Measurements from ENCODE around the gene SPOCK2.
A peak's percentile ranks its signal among the peaks of the same experiment; 100 is the strongest.

SPOCK2 gene

GRCh38 chr10:72016608-72017300 is 71.6 kb downstream of the SPOCK2 start:
- Histone ChIP-seq H3K36me3 (ENCODE audit: insufficient read depth, low read length) (no peaks in the 10 kb centered on the region), H3K4me3 (ENCODE audit: low read depth in 1 of 2, low read length in 2 of 2) (no peak overlapping the region), H3K27me3 (ENCODE audit: control insufficient read depth in 1 of 2, insufficient read depth in 2 of 2, low read length in 2 of 2) (no peaks in the 10 kb centered on the region), H3K27ac (ENCODE audit: low read depth, low read length) (no peak overlapping the region), H3K4me1 (ENCODE audit: insufficient read depth, low read length) (peaks cover 24% of the 10 kb centered on the region), H3K9ac (ENCODE audit: low read length) (no peak overlapping the region), H3K9me3 (ENCODE audit: low read length) (no peaks in the 10 kb centered on the region)

- H3K36me3 ChIP-seq (ENCODE audit: insufficient read depth, low read length) = no peaks in the 10 kb centered on the region
- H3K4me1 ChIP-seq (ENCODE audit: insufficient read depth, low read length) = peaks cover 23% of the 10 kb centered on the region
- H3K4me3 ChIP-seq (ENCODE audit: low read depth in 1 of 2, low read length in 2 of 2) = no peak overlapping the region
- H3K27ac ChIP-seq (ENCODE audit: low read depth, low read length) = no peak overlapping the region
- no peak overlapping the region for H3K9ac ChIP-seq (ENCODE audit: low read length)
- H3K27me3 ChIP-seq (ENCODE audit: control insufficient read depth in 1 of 2, insufficient read depth in 2 of 2, low read length in 2 of 2) = no peaks in the 10 kb centered on the region
- H3K9me3 ChIP-seq (ENCODE audit: low read length) = no peaks in the 10 kb centered on the region
Observed at GRCh38 chr10:72015841-72016240, 72.5 kb downstream of the SPOCK2 start.

- Histone ChIP-seq H3K9me3 (ENCODE audit: low read length) (no peaks in the 10 kb centered on the region), H3K36me3 (ENCODE audit: insufficient read depth, low read length) (no peaks in the 10 kb centered on the region), H3K27ac (ENCODE audit: low read depth, low read length) (no peak overlapping the region), H3K4me1 (ENCODE audit: insufficient read depth, low read length) (peaks cover 32% of the 10 kb centered on the region), H3K27me3 (ENCODE audit: control insufficient read depth in 1 of 2, insufficient read depth in 2 of 2, low read length in 2 of 2) (no peaks in the 10 kb centered on the region), H3K4me3 (ENCODE audit: low read depth in 1 of 2, low read length in 2 of 2) (no peak overlapping the region), H3K9ac (ENCODE audit: low read length) (no peak overlapping the region)
Observed at GRCh38 chr10:72014785-72015480, 73.4 kb downstream of the SPOCK2 start.

GRCh38 chr10:72014197-72014596 is 74.2 kb downstream of the SPOCK2 start:
- Histone ChIP-seq H3K9ac (ENCODE audit: low read length) (no peak overlapping the region), H3K36me3 (ENCODE audit: insufficient read depth, low read length) (no peaks in the 10 kb centered on the region), H3K27me3 (ENCODE audit: control insufficient read depth in 1 of 2, insufficient read depth in 2 of 2, low read length in 2 of 2) (no peaks in the 10 kb centered on the region), H3K9me3 (ENCODE audit: low read length) (no peaks in the 10 kb centered on the region), H3K27ac (ENCODE audit: low read depth, low read length) (no peak overlapping the region), H3K4me1 (ENCODE audit: insufficient read depth, low read length) (peaks cover 38% of the 10 kb centered on the region), H3K4me3 (ENCODE audit: low read depth in 1 of 2, low read length in 2 of 2) (no peak overlapping the region)

- Histone ChIP-seq H3K36me3 (ENCODE audit: insufficient read depth, low read length) (no peaks in the 10 kb centered on the region), H3K27ac (ENCODE audit: low read depth, low read length) (no peak overlapping the region)
Observed at GRCh38 chr10:72013202-72013945, 75.0 kb downstream of the SPOCK2 start.

DNA sequence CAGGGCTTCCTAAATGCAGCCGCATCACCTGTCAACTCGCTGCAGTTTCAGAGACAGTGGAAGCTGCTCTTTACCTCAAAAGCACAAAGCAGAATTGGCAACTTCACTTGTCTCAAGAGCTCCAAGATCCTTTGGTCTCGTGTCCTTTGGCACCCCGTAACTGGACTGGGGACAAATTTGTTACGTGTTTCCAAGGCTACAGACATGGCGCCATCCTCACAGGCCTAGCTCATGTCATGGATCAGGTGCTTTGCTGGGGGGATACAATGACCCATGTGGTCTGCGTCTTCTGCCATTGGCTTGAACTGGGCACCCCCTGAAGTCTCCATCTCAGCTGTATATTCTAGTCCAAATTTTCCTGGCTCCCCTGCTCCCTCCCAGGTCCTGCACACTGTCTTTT is 75.6 kb downstream of the SPOCK2 start:
- Histone ChIP-seq H3K9me3 (ENCODE audit: low read length) (no peaks in the 10 kb centered on the region), H3K27ac (ENCODE audit: low read depth, low read length) (no peak overlapping the region), H3K4me3 (ENCODE audit: low read depth in 1 of 2, low read length in 2 of 2) (no peak overlapping the region), H3K9ac (ENCODE audit: low read length) (no peak overlapping the region), H3K36me3 (ENCODE audit: insufficient read depth, low read length) (peaks cover 4% of the 10 kb centered on the region), H3K4me1 (ENCODE audit: insufficient read depth, low read length) (peaks cover 50% of the 10 kb centered on the region), H3K27me3 (ENCODE audit: control insufficient read depth in 1 of 2, insufficient read depth in 2 of 2, low read length in 2 of 2) (no peaks in the 10 kb centered on the region)

More at GRCh38 chr10:72013202-72013945, 75.0 kb downstream of the SPOCK2 start:
- no peaks in the 10 kb centered on the region for H3K27me3 ChIP-seq (ENCODE audit: control insufficient read depth in 1 of 2, insufficient read depth in 2 of 2, low read length in 2 of 2)
- no peak overlapping the region for H3K9ac ChIP-seq (ENCODE audit: low read length)
- H3K9me3 ChIP-seq (ENCODE audit: low read length) = no peaks in the 10 kb centered on the region
- peaks cover 46% of the 10 kb centered on the region for H3K4me1 ChIP-seq (ENCODE audit: insufficient read depth, low read length)
- no peak overlapping the region for H3K4me3 ChIP-seq (ENCODE audit: low read depth in 1 of 2, low read length in 2 of 2)

DNA sequence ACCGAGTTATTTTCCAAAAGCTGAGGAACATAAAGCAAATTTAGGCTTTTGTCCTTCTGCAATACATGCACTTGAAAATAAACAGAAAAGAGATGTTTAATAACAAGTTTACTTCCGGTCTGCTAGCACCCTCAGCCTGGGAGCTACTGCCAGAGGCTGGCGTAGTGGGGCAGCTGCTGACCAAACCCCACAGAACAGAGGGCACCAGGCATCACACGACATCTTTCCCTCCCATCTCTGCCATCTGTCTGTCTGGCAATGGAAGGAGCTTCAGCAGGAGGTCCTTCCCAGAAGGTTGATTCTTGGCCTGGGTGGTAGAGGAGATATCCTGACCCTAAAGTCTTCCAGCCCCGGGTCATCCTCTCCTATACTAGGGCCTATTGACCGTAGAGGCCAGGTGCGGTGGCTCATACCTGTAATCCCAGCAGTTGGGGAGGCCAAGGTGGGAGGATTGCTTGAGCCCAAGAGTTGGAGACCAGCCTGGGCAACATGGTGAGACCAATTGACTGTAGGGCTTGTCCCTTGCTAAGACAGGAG is 76.3 kb downstream of the SPOCK2 start:
- no peaks in the 10 kb centered on the region for H3K27me3 ChIP-seq (ENCODE audit: control insufficient read depth in 1 of 2, insufficient read depth in 2 of 2, low read length in 2 of 2)
- no peak overlapping the region for H3K4me3 ChIP-seq (ENCODE audit: low read depth in 1 of 2, low read length in 2 of 2)
- no peak overlapping the region for H3K9ac ChIP-seq (ENCODE audit: low read length)
- H3K27ac ChIP-seq (ENCODE audit: low read depth, low read length) = peak overlapping the region; percentile 3
- H3K36me3 ChIP-seq (ENCODE audit: insufficient read depth, low read length) = peaks cover 12% of the 10 kb centered on the region
- peaks cover 49% of the 10 kb centered on the region for H3K4me1 ChIP-seq (ENCODE audit: insufficient read depth, low read length)
- no peaks in the 10 kb centered on the region for H3K9me3 ChIP-seq (ENCODE audit: low read length)

DNA sequence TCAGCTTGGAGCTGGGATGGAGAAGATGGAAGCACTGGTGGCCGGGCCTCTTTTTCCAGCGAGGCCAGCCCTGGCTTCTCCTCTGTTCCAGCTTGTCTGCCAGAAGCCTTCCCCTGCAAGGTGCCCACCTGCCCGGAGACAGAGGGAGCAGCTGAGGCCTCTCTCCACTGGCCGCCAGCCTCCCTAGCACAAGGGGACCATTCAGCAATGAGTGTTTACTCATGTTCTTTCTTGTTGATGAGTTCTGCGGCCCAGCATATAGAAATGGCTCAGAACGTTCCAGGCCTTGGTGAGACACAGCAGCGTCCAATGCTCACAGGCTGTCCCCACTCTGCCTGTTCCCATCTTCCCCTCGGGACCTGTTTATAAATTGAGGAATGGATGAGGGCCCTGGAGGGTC is 76.9 kb downstream of the SPOCK2 start:
- H3K36me3 ChIP-seq (ENCODE audit: insufficient read depth, low read length) = peaks cover 17% of the 10 kb centered on the region
- no peaks in the 10 kb centered on the region for H3K9me3 ChIP-seq (ENCODE audit: low read length)
- H3K27me3 ChIP-seq (ENCODE audit: control insufficient read depth in 1 of 2, insufficient read depth in 2 of 2, low read length in 2 of 2) = no peaks in the 10 kb centered on the region
- H3K4me3 ChIP-seq (ENCODE audit: low read depth in 1 of 2, low read length in 2 of 2) = no peak overlapping the region
- H3K9ac ChIP-seq (ENCODE audit: low read length) = no peak overlapping the region
- peak overlapping the region; percentile 46 for H3K27ac ChIP-seq (ENCODE audit: low read depth, low read length)
- H3K4me1 ChIP-seq (ENCODE audit: insufficient read depth, low read length) = peaks cover 49% of the 10 kb centered on the region

- Histone ChIP-seq H3K4me1 (ENCODE audit: insufficient read depth, low read length) (peaks cover 51% of the 10 kb centered on the region), H3K9ac (ENCODE audit: low read length) (no peak overlapping the region), H3K36me3 (ENCODE audit: insufficient read depth, low read length) (peaks cover 21% of the 10 kb centered on the region)
Observed at GRCh38 chr10:72011016-72011415, 77.3 kb downstream of the SPOCK2 start.

GRCh38 chr10:72010234-72010973 is 77.9 kb downstream of the SPOCK2 start:
- H3K4me3 ChIP-seq (ENCODE audit: low read depth in 1 of 2, low read length in 2 of 2) = no peak overlapping the region
- peak overlapping the region; percentile 95 for H3K27ac ChIP-seq (ENCODE audit: low read depth, low read length)
- H3K9me3 ChIP-seq (ENCODE audit: low read length) = no peaks in the 10 kb centered on the region
- peak overlapping the region; percentile 12 for H3K9ac ChIP-seq (ENCODE audit: low read length)
- no peaks in the 10 kb centered on the region for H3K27me3 ChIP-seq (ENCODE audit: control insufficient read depth in 1 of 2, insufficient read depth in 2 of 2, low read length in 2 of 2)
- peaks cover 25% of the 10 kb centered on the region for H3K36me3 ChIP-seq (ENCODE audit: insufficient read depth, low read length)
- H3K4me1 ChIP-seq (ENCODE audit: insufficient read depth, low read length) = peaks cover 53% of the 10 kb centered on the region

More at GRCh38 chr10:72011016-72011415, 77.3 kb downstream of the SPOCK2 start:
- peak overlapping the region; percentile 95 for H3K27ac ChIP-seq (ENCODE audit: low read depth, low read length)
- no peak overlapping the region for H3K4me3 ChIP-seq (ENCODE audit: low read depth in 1 of 2, low read length in 2 of 2)
- H3K27me3 ChIP-seq (ENCODE audit: control insufficient read depth in 1 of 2, insufficient read depth in 2 of 2, low read length in 2 of 2) = no peaks in the 10 kb centered on the region
- H3K9me3 ChIP-seq (ENCODE audit: low read length) = no peaks in the 10 kb centered on the region
